ENCODE results near the gene POLR3H.
"Not testable (repeated sequence)": the region's sequence is repeated elsewhere in the genome, so short reads cannot be mapped to it uniquely, and the experiment has no call there.

DNA sequence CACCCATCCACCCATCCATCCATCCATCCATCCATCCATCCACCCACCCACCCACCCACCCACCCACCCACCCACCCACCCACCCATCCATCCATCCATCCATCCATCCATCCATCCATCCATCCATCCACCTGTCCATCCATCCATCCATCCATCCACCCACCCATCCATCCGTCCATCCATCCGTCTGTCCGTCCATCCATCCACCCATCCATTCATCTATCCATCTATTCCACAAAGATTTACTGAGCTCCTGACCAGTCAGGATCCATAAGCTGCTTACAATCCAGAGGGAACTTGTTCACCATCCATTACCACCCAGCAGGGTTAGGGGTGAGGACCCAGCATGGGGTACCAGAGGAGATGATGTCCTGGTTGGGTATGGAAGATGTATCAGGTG, 28.0 kb upstream of the POLR3H start:
- not testable (repeated sequence) for TF ChIP-seq POLR2A (IDR thresholded peaks at IDR 0.05; ENCODE audit: low read length); GATA1 (IDR thresholded peaks at IDR 0.05; ENCODE audit: low read depth, low read length)

Data from erythroblast (primary cell).